ENCODE data around the gene GFM2.
A peak's percentile ranks its signal among the peaks of the same experiment; 100 is the strongest.
"Not testable (repeated sequence)": the region's sequence is repeated elsewhere in the genome, so short reads cannot be mapped to it uniquely, and the experiment has no call there.

Gene GFM2

DNA sequence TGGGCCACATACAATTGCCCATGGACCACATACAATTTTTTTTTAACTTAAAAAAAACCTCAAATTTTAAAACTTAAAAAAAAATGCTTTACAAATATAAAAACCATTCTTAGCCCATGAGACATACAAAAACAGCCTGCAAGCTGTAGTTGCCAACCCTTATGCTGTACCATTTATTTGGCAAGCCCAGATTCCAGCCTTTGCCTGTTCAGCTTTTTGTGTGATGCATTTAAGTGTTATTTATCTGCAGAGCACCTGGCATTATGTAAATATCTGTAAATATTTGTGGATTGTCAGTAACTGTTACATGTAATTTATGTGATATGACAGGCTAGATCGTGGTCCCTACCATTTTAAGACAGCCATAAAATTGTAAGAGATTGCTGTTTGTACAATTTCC, 49.3 kb downstream of the GFM2 start:
- no peak for DNase-seq (ENCODE audit: low spot score)

DNA sequence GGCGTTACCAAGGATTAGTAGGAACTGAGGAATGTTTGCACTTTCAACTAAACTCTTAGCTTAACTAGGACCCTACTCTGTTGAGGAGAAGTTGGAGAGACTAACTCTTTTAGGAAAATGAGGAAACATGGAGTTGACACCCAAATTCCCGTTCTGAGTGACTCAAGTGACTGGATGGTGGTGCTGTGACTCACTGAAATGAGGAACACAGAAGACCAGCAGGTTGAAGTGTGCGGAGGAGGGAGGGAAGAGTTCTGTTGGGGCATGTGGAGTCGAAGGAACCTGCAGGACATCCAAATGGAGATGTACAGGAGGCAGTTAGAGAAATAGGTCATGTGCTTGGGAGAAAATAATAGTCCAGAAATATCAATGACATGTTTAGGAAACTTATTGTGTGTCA, 73.7 kb downstream of the GFM2 start:
- DNase-seq (ENCODE audit: low spot score): no peak

DNA sequence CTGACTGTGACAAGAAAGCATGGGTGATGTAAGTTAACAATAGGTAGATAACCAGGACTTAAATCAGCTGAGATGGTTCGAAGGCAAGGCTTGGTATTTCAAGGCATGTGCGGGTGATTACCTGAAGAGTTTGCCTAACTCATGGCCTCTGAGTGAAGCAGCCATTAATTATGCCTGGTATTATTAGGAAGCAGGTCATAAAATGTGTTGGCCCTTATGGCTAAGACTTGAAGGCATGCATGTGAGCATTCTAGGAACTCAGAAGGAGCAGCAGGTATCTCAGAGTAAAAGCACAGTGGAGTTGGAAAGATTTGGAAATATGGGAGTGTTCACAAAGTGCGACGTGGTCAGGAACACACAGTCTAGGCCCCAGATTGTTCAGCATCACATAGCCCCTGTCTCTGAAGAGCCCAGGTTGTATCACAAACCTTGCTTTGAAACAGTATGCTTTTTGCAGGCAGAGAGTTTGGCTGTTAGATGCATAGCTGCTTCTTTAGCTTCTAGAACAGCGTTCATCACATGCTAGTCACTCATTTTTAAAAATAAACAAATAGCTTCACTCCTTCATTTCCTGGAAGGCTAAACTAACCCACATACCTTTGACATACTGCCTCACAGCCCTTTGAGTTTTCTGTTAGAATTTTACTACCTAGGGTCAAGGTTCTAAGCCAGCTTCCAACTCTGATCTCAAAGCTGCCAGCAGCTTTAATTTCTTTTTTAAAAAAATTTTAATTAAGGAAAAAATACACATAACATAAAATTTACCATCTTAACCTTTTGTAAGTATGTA, 79.8 kb downstream of the GFM2 start:
- no peak for DNase-seq (ENCODE audit: low spot score)

DNA sequence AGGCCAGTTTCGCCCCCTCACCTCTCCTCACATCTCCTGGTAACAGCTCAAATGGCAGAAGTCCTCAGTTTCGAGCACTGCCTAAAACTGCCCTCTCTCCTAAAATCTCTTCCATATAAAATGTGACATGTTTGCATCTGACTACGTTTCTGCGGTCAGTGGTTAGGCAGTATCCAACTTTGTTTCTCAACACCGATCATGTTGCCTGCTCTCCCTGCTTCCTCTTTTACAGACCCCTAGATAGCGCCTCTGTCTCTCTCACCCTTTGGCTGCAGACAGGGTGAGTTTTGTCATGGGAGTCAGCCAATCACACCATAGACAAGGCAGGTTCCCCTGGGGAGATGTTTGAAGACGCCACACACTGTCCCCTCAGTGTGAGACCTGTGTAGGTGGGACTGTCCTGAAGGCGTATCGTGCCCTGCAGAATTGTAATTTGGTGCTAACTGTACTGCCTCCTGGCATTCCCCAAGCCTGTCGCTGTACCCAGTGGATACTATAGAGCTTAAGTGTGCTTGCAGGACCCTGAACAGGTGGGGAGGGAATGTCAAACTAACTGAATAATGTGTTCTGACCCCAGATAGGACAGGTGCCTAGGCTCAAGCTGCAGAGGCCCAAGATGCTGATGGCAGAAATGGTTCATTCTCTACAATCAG, 80.8 kb downstream of the GFM2 start:
- peak; percentile 2 for DNase-seq (ENCODE audit: low spot score)

DNA sequence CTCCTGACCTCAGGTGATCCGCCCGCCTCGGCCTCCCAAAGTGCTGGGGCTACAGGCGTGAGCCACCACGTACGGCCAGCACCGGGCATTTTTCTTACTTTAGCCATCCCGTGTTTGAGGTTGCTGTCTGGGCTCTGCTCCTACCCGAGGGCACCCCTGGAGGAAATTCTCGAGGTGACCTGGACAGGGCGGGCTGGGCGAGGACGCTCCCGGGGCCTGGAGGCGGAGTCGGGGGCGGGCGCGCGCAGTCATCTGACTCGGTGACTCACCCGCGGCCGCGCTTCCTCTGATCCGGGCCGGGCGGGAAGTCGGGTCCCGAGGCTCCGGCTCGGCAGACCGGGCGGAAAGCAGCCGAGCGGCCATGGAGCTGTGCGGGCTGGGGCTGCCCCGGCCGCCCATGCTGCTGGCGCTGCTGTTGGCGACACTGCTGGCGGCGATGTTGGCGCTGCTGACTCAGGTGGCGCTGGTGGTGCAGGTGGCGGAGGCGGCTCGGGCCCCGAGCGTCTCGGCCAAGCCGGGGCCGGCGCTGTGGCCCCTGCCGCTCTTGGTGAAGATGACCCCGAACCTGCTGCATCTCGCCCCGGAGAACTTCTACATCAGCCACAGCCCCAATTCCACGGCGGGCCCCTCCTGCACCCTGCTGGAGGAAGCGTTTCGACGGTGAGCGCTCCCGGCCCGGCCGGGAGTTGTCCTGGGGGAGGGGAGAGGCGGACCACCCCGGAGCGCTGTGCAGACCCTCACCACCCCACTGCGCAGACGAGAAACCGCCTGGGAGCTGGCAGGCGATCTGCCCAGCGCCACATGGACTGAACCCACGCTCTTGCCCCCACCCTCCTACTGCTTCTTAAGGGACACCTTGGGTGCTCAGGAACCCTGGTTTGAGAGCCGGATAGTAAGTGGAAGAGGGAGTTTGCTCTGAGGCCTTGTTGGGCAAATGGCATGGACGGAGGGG, 81.7 kb downstream of the GFM2 start, which contains the start of gene HEXB:
Gene HEXB (plus strand): TSS at position 334 of the 952 bp plus-strand sequence. CDS start 28 bp downstream, at position 362.
- DNase-seq (ENCODE audit: low spot score): peak; percentile 85

DNA sequence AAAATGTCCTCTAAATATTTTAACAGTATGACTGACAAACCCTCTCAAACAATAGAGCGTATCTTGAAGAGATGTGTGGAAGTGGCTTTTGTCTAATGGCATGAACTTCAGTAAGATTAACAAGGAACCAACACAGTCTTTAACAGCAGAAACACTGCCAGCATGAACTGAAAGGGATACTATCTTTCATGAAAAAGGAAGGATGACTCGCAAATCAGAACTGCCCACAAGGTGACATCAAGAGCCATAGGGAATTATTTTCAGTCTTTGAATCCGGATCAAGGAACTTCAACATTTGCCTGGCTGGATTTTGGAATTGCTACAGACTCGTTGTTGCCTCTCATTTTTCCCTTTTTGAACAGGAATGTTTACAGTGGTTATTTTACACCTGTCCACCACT, 87.0 kb downstream of the GFM2 start:
- no peak for DNase-seq (ENCODE audit: low spot score)

DNA sequence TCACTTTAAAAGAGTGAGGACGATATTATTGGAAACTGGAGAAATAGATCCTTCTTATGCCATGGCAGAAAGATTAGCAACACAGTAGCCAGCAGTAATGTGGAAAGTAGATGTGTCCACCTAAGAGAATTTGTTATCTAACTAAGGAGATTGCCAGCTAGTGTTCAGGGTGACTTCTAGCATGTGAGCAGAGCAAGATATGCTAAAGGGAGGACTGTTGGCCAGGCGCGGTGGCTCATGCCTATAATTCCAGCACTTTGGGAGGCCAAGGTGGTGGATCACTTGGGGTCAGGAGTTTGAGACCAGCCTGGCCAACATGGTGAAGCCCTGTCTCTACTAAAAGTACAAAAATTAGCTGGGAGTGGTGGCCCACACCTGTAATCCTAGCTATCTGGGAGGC, 87.6 kb downstream of the GFM2 start:
- DNase-seq (ENCODE audit: low spot score): not testable (repeated sequence)

DNA sequence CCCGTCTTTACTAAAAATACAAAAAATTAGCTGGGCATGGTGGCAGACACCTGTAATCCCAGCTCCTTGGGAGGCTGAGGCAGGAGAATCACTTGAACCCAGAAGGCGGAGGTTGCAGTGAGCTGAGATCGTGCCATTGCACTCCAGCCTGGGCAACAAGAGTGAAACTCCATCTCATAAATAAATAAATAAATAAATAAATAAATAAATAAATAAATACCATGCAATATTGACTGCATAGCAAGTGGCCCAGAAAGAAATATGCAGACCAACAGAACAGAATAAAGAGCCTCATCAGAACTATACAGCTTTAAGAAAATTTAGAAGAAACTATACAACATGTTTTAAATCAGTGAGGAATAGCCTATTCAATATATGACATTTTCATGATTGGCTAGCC, 88.8 kb downstream of the GFM2 start:
- not testable (repeated sequence) for DNase-seq (ENCODE audit: low spot score)

DNA sequence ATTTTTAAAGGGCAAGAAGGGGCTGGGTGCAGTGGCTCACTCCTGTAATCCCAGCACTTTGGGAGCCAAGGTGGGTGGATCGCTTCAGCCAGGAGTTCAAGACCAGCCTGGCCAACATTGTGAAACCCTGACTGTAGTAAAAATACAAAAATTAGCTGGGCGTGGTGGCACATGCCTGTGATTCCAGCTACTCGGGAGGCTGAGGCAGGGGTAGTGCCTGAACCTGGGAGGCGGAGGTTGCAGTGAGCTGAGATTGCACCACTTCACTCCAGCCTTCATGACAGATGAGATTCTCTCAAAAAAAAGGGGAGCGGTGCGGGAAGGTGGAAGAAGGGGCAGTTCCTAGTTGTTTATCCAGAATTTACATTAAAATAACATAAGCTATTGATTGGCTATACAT, 90.5 kb downstream of the GFM2 start:
- not testable (repeated sequence) for DNase-seq (ENCODE audit: low spot score)

DNA sequence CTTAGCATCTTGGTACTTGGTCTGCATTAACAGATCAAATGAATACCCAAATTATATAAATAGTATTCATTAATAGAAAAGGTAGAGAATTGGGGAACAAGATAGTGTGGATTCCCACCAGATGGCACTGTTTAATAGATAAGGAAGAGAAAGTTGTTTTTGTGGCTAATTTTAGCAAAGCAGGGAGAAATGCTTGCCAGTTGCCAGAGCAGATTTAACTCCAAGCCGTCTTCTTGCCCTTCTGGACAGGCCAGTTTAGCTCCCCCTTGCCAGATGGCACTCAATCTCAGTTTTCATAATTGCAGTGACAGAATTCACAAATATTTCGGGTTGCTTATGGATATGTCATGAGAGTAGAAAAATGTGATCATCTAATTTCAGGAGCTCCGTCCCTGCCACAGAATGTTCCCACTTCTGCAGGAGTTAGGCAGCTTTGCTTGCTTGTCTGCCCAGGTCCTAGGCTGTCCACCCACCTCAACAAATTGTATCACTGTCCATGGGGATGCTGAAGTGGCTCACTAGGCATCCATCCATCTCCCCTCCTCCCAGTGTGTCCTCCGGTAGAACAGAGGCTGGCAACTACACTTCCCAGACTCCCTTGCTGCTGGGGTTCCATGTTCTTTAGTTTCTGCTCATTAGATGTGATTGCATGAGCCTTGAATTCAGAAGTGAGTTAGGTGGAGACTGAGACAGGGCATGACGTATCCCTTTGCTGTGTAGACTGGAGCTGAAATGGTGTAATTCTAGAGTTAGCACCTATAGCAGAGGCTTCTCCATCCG, 93.7 kb downstream of the GFM2 start:
- peak; percentile 22 for DNase-seq (ENCODE audit: low spot score)

DNA sequence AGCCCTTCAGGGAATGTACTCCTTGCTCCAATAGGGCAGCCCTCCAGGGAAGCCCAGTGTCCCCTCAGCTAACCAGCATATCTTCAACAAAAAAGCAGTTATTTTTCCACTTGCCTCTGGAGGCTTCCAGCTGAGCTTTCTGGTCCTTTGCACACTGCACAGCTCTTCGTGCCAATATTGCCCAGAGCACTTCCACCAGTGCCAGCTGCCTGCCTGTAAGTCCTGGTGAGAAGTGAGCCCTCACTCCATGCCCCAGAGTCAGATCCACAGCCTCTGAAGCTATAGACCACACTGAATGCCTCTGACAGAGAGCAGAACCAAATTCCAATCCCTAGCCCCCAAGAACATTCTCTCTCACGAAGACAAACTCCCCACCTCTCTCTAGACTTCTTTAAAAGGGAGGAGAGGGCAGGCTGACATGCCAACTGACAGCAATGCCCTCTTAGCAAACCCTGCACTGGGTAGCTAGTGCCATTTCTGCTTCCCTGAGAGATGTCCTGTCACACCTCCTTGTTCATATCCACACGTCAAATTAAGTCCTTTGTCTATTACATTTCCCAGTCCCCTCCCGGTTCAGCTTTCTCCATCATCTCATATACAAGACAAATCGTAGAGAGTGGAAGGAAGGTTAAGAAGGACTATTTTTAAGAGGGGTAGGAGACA, 94.6 kb downstream of the GFM2 start:
- DNase-seq (ENCODE audit: low spot score): no peak
